RWPE1 (cell line): Measurements from ENCODE around the gene CCDC9B.

Source experiments
- CTCF ChIA-PET: fragments of 350-600 bp; sonication (Branson Sonifier 250); formaldehyde crosslinking; extraction: SDS; loops from one replicate; lab custom pipeline; 2021; lab: Yijun Ruan, JAX
- POLR2A ChIA-PET: fragments of 400-600 bp; formaldehyde crosslinking; extraction: SDS; loops from one replicate; lab custom pipeline; 2020; ENCODE audit warnings: antibody characterized with exemption; ENCODE audit not compliant: low non-redundant PET; lab: Yijun Ruan, JAX
- DNase-seq: peaks from one replicate; pipeline ENCODE4 v3.0.0; 2012; ENCODE audit warnings: low spot score
- H3K27ac ChIP-seq: fragments of 450-650 bp; 2 replicates; pipeline ENCODE4 v1.5.1; 2017
- CTCF ChIP-seq: fragments of 450-650 bp; conservative IDR thresholded peaks from 2 replicates; pipeline ENCODE4 v1.5.1; 2017; ENCODE audit warnings: low read depth, mild to moderate bottlenecking

Gene CCDC9B

GRCh38 chr15:40354408-40355171 is 13.9 kb upstream of the CCDC9B start:
- TF ChIP-seq CTCF = no peak
- H3K27ac ChIP-seq = no peak overlapping the region
- ChIA-PET CTCF (interaction anchor here (0.7 to 1.6 kb wide), 3 partner anchors 13 to 33 kb away, joined by 4 to 10 read pairs (median 6); no protein-coding TSS in a partner anchor), POLR2A (no interaction called here)
- DNase-seq = no peak

- no peak for TF ChIP-seq CTCF
- POLR2A ChIA-PET = no interaction called here
- H3K27ac ChIP-seq = no peak overlapping the region
- CTCF ChIA-PET = interaction anchor here (1.0 to 1.5 kb wide), 2 partner anchors 9 to 15 kb away, joined by 4 to 7 read pairs; no protein-coding TSS in a partner anchor
- DNase-seq = no peak
Measured at GRCh38 chr15:40353697-40354096, 13.0 kb upstream of the CCDC9B start.

GRCh38 chr15:40352281-40352901 is 11.7 kb upstream of the CCDC9B start:
- DNase-seq = no peak
- TF ChIP-seq CTCF = no peak
- CTCF ChIA-PET = interaction anchor here (1.5 kb wide), 1 partner anchor 8 kb away, joined by 7 read pairs; no protein-coding TSS in a partner anchor
- H3K27ac ChIP-seq = no peak overlapping the region
- POLR2A ChIA-PET = no interaction called here

GRCh38 chr15:40349163-40349562 is 8.4 kb upstream of the CCDC9B start:
- no peak for TF ChIP-seq CTCF
- CTCF ChIA-PET = interaction anchor here (1.1 kb wide), 1 partner anchor 73 kb away, joined by 5 read pairs; no protein-coding TSS in a partner anchor
- POLR2A ChIA-PET = no interaction called here
- peak overlapping the region; percentile 91 for H3K27ac ChIP-seq
- DNase-seq = no peak

- peak overlapping the region; percentile 91 for H3K27ac ChIP-seq
- DNase-seq = no peak
- CTCF ChIA-PET = interaction anchor here (0.6 to 1.1 kb wide), 2 partner anchors 27 to 73 kb away, joined by 4 to 5 read pairs; no protein-coding TSS in a partner anchor
- POLR2A ChIA-PET = no interaction called here
- TF ChIP-seq CTCF = no peak
Measured at GRCh38 chr15:40348474-40348870, 7.7 kb upstream of the CCDC9B start.
